ENCODE results near the gene BCCIP. TPM values are rescaled to one million over a fixed set of nuclear protein-coding genes. Genes with fewer than 3 reads are reported as not detected.

The BCCIP gene
- total and polyA plus RNA-seq, 2 of the 8 experiments (the other 6 are each of a cell fraction or from before 2014, with no cell fraction given): 33.9 to 120 TPM

DNA sequence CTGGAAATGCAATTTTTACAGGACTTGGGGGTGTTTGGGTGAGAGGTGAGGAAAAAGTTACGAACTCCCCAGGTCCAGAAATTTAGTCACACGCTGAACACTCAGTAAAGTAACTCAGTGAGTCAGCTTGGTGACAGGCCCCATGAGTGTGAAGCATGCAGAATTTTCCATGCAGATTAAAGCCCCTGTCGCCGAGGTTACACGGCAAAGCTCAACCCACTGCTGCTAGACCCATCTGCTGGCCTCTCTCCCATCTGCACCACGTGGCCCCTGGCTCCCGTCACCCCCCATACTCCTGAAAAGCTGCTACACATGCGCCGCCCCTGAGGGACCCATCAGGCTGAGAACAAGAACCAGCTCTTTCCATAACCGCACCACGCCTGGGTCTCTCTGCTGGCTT is 40.7 kb upstream of the BCCIP start (continued):
- TF ChIP-seq JUND (IDR thresholded peaks at IDR 0.05; ENCODE audit: low read length): no peak
- TF ChIP-seq EZH2 (IDR thresholded peaks at IDR 0.05; ENCODE audit: low read depth, low read length, severe bottlenecking): no peak
- TF ChIP-seq ATF3 (IDR thresholded peaks at IDR 0.05; ENCODE audit: insufficient read depth, low read depth, low read length): no peak
- TF ChIP-seq NANOG (IDR thresholded peaks at IDR 0.05; ENCODE audit: insufficient read depth, low read depth, low read length, poor library complexity, severe bottlenecking): no peak

All from H1 (cell line).